Measurements from ENCODE around the gene TP63. TPM values are rescaled to one million over a fixed set of nuclear protein-coding genes. Genes with fewer than 3 reads are reported as not detected.
A peak's percentile ranks its signal among the peaks of the same experiment; 100 is the strongest.
"Not testable (repeated sequence)": the region's sequence is repeated elsewhere in the genome, so short reads cannot be mapped to it uniquely, and the experiment has no call there.

Gene TP63
- total and polyA plus RNA-seq, 3 donors from 2014 or later = 5.2 to 10.5 (median 6.0) TPM

GRCh38 chr3:189588070-189588469 lies 43.1 kb upstream of the TP63 start:
- no peak for DNase-seq
- Histone ChIP-seq H3K4me1 (no peaks in the 10 kb centered on the region), H3K9me3 (no peaks in the 10 kb centered on the region), H3K27ac (no peak overlapping the region), H3K4me3 (no peak overlapping the region), H3K36me3 (ENCODE audit: low read depth, missing control alignments) (no peaks in the 10 kb centered on the region), H3K27me3 (no peaks in the 10 kb centered on the region)
- intact Hi-C loops (cut with DNase I; ENCODE audit: low total_unique reads) = no loop called here
- TF ChIP-seq POLR2A (IDR thresholded peaks at IDR 0.05) (no peak), CTCF (IDR thresholded peaks at IDR 0.05) (no peak)
- 30 to 61% methylated on average over 1 of the region's 1 CpG for WGBS, 2 donors

GRCh38 chr3:189588475-189589178 lies 42.6 kb upstream of the TP63 start:
- intact Hi-C loops (cut with DNase I; ENCODE audit: low total_unique reads) = no loop called here
- Histone ChIP-seq H3K4me3 (no peak overlapping the region), H3K9me3 (no peaks in the 10 kb centered on the region), H3K27me3 (no peaks in the 10 kb centered on the region), H3K36me3 (ENCODE audit: low read depth, missing control alignments) (no peaks in the 10 kb centered on the region), H3K4me1 (no peaks in the 10 kb centered on the region), H3K27ac (no peak overlapping the region)
- TF ChIP-seq CTCF (IDR thresholded peaks at IDR 0.05) (no peak), POLR2A (IDR thresholded peaks at IDR 0.05) (no peak)
- WGBS, 2 donors = 76% methylated on average over 5 of the region's 5 CpGs
- DNase-seq = no peak

- no peak overlapping the region for H3K4me3 ChIP-seq
- H3K36me3 ChIP-seq (ENCODE audit: low read depth, missing control alignments) = no peaks in the 10 kb centered on the region
- no peak for DNase-seq
- no peaks in the 10 kb centered on the region for H3K4me1 ChIP-seq
- H3K27me3 ChIP-seq = no peaks in the 10 kb centered on the region
- H3K9me3 ChIP-seq = no peaks in the 10 kb centered on the region
- no peak overlapping the region for H3K27ac ChIP-seq
- TF ChIP-seq POLR2A (IDR thresholded peaks at IDR 0.05) (no peak), CTCF (IDR thresholded peaks at IDR 0.05) (no peak)
- intact Hi-C loops (cut with DNase I; ENCODE audit: low total_unique reads) = no loop called here
- WGBS, 2 donors = 59 to 82% methylated on average over 1 of the region's 1 CpG
These were observed 42.0 kb upstream of the TP63 start for GRCh38 chr3:189589179-189589569.

- Histone ChIP-seq H3K9me3 (no peaks in the 10 kb centered on the region), H3K27me3 (no peaks in the 10 kb centered on the region), H3K36me3 (ENCODE audit: low read depth, missing control alignments) (no peaks in the 10 kb centered on the region), H3K4me1 (no peaks in the 10 kb centered on the region), H3K27ac (no peak overlapping the region), H3K4me3 (no peak overlapping the region)
- no peak for TF ChIP-seq POLR2A (IDR thresholded peaks at IDR 0.05)
- TF ChIP-seq CTCF (IDR thresholded peaks at IDR 0.05) = no peak
- WGBS, 2 donors = 81 to 82% methylated on average over 3 of the region's 3 CpGs
- intact Hi-C loops (cut with DNase I; ENCODE audit: low total_unique reads) = no loop called here
- no peak for DNase-seq
These were observed 41.0 kb upstream of the TP63 start for GRCh38 chr3:189590223-189590622.

- no peaks in the 10 kb centered on the region for H3K9me3 ChIP-seq
- TF ChIP-seq POLR2A (IDR thresholded peaks at IDR 0.05) (no peak), CTCF (IDR thresholded peaks at IDR 0.05) (no peak)
- DNase-seq = no peak
- H3K27ac ChIP-seq = no peak overlapping the region
- no peak overlapping the region for H3K4me3 ChIP-seq
- no peaks in the 10 kb centered on the region for H3K27me3 ChIP-seq
- no peaks in the 10 kb centered on the region for H3K36me3 ChIP-seq (ENCODE audit: low read depth, missing control alignments)
- intact Hi-C loops (cut with DNase I; ENCODE audit: low total_unique reads) = no loop called here
- no peaks in the 10 kb centered on the region for H3K4me1 ChIP-seq
These were observed 37.6 kb upstream of the TP63 start for GRCh38 chr3:189593581-189593980.

- H3K36me3 ChIP-seq (ENCODE audit: low read depth, missing control alignments); intact Hi-C loops (cut with DNase I; ENCODE audit: low total_unique reads); H3K27me3 ChIP-seq; H3K9me3 ChIP-seq; H3K4me1 ChIP-seq; H3K27ac ChIP-seq: not testable (repeated sequence)
- peak; percentile 43 for DNase-seq
- WGBS, 2 donors = 76 to 79% methylated on average over 15 to 44 of the region's 45 CpGs
- H3K4me3 ChIP-seq = peak overlapping the region; percentile 47 to 55
These were observed 34.9 kb upstream of the TP63 start for GRCh38 chr3:189596078-189596979.
